NCI-H2227 (cell line): Measurements from ENCODE around the gene LRP8.
A peak's percentile ranks its signal among the peaks of the same experiment; 100 is the strongest.

ENCODE experiments used
- DNase-seq: peaks from one replicate; lab custom pipeline; 2025; ENCODE audit not compliant: unreplicated experiment; lab: John Stamatoyannopoulos, UW

Gene LRP8

DNA sequence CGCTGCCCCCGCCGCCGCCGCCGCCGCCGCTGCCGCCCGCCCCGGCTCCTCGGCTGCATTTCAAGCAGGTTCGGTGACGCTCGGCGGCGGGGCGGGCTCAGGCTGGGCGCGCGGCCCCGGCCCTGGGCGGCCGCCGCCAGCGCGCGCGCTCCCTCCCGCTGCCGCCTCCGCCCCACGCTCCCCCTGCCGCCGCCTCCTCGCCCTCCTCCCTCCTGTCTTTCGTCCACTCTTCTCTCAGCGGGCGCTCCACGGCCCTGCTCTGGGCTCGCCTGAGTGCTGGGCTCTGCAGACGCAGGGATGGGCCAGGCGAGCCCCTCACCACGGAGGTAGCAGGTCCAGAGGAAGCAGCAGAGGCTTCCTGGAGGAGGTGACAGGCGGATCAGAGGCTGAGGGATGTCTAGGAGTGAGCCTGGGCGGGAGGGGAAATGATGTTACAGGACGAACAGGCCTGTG lies at the start of gene LRP8:
TSS of gene LRP8 (minus strand) at position 62 of the 453 bp plus-strand sequence. CDS start 158 bp downstream, outside the sequence.
- DNase-seq = peak; percentile 84

DNA sequence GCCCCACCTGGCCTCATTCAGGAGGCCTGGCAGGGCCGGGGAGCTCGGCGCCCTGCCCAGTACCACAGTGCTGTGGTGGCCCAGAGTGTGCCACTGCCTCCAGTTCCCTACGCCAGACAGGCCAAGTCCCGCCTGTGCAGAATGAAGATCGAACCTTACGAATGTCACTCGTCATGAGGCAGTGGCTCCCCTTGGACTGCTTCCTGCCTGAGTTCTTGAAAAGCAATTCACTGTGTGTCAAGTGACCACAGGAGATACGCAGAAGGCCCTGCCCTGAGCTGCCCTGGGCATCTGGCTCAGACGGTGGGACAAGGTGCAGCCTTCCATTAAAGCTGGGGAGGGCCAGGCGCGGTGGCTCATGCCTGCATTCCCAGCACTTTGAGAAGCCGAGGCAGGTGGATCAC lies 49.6 kb upstream of the LRP8 start:
- no peak for DNase-seq

DNA sequence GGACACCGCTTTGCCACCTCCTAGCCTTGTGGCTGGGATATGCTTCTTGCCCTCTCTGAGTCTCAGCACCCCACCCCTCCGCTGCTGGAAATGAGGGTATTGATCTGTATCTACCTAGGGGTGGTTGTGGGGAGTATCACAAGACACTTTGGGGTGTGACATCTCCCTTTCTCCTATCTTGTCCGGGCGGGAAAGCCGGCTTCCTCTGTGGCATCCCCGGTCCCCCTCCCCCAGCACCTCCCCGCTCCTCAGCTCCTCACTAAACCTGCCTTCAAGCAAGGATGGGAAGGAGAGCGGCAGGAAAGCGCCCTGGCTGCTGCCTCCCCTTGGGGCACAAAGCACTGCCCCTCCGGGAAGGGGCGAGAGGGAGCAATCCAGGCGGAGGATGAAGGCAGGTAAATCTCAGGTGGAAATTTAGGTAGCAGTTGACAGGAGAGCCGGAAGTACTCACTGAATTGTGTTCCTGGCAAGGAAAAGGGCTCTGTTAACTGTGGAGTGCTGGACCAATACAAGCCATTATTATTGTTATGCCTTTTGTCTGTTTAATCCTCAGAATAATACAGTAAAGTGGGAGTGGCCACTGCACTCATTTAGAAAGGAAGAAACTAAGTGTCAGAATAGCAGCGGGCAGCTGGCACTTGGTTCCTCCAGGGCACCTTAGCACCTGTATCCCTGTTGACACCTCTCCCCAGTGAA lies 49.0 kb upstream of the LRP8 start:
- DNase-seq = no peak

GRCh38 chr1:53376041-53376461 lies 48.2 kb upstream of the LRP8 start:
- peak; percentile 25 for DNase-seq

DNA sequence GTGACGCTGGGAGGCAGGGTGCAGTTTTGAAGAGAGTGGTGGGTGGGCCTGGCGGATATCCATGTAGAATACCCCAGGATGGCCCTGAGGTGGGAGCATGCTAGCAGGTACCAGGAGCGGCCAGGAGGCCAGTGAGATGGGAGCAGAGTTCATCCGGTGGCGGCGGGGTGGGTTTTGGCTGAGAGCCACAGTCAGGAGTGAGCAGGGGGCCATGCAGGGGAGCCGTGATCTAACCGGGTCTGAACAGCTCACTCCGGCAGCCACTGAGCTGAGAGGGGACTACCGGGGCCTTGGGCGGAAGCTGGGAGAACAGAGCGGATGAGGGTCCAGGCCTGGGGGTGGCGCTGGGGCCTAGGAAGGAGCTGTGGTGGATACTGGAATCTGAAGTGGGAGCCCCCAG lies 47.6 kb upstream of the LRP8 start:
- DNase-seq = no peak

DNA sequence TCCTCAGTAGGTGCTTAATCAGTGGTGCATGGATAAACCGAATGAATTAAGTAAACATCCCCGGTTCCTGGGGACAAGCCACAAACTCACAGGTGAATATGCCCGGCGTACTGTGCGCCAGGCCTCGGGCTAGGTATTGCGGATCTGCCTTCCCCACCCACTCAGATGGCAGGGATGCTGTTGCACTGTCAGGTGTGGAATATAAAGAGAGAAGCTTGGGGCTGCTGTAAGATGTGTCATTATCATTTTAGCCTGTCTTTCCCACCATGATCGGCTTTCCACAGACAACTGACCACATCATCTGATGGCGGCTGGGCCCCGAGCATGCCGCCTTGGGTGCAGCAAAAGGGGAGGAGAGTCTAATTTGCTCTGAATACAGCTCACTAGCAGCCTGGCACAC lies 45.4 kb upstream of the LRP8 start:
- no peak for DNase-seq

- no peak for DNase-seq
Measured at GRCh38 chr1:53372501-53372951, 44.7 kb upstream of the LRP8 start.

DNA sequence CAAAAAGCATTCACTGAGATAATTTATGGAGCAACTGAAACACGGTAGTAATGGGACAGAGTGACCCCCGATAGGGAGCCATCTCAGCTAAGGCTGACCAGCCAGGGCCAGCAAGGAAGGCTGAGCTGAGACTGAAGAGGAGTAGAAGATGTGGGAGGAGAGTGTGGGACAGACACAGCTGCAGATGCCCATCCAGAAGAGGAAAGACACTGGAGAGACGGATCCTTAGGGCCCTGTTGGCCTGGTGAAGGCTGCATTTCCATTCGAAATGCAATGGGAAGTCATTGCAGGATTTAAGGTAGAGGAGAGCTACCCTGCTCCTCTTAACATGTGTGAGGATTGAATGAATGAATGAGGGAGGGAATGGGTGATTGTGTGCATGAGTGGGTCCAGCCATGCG lies 44.0 kb upstream of the LRP8 start:
- DNase-seq = no peak

DNA sequence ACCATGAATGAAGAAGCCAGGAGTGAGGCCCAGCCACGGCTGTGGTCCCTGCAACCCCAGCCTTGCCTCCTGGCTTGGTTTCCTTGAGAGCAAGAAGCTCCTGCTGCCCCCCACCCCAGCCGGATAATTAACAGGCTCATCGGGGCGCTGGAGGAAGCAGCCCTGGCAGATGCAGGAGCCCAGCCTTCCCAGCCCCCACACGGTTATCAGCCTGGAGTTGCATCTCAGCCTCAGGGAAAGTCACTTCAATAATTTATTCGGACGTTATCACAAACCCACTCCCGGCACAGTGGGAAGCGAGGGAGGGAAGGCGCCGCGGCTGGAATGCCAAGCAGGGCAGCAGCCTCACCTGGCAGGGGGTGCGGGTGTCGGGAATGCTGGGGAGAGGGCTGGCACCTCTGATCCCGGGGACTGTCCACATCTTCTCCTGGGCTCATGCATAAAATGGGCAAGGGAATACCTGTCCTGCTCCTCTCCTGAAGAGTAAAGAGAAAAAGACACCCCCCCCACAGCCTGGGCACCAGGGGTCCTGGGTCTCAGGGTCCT lies 43.3 kb upstream of the LRP8 start:
- DNase-seq = no peak

- no peak for DNase-seq
Measured at GRCh38 chr1:53370369-53370961, 42.6 kb upstream of the LRP8 start.

DNA sequence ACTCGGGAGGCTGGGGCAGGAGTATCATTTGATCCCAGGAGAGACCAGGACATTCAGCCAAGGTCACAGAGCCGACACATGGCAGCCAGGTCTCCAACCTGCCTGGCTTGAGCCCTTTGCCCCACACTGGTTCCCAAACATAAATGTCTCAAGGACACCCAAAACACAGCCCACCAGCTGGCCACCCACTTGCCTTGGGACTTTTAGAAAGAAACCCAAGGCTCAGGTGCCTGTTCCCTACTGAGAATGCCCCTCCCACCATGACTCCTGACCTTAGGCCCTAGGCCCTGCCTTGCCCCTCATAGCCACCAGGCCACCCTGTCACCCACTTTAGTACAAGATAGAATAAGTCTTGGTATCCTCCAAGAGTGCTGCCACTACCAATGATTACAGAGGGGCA lies 41.9 kb upstream of the LRP8 start:
- DNase-seq = no peak

DNA sequence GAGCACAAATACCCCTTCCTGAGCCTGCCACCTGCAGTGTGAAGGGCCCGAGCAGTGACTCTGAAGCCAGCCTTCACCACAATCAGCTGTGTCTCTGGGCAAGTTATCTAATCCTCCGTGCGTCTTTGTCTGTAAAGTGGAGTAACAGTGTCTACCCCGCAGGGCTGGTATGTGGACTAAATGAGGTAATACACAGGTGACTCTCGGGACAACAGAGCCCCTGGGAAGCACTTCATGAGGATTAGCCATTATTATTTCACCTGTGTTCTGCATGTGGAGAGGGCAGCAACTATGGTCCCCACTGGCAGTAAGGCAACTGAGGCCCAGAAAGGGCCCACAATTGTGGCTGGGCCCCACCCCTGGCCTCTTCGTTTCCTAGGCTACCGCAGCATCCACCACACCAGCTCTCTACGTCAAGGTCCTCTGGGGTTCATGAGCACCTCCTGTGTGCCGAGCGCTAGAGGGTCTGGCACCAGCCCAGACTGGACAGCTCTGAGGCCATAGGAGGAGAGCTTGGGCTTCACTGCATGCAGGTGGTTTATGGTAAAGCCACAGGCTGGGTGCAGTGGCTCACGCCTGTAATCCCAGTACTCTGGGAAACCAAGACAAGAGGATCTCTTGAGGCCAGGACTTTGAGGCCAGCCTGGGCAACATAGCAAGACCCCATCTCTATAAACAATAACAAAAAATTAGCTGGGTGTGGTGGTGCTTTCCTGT lies 41.3 kb upstream of the LRP8 start:
- no peak for DNase-seq

DNA sequence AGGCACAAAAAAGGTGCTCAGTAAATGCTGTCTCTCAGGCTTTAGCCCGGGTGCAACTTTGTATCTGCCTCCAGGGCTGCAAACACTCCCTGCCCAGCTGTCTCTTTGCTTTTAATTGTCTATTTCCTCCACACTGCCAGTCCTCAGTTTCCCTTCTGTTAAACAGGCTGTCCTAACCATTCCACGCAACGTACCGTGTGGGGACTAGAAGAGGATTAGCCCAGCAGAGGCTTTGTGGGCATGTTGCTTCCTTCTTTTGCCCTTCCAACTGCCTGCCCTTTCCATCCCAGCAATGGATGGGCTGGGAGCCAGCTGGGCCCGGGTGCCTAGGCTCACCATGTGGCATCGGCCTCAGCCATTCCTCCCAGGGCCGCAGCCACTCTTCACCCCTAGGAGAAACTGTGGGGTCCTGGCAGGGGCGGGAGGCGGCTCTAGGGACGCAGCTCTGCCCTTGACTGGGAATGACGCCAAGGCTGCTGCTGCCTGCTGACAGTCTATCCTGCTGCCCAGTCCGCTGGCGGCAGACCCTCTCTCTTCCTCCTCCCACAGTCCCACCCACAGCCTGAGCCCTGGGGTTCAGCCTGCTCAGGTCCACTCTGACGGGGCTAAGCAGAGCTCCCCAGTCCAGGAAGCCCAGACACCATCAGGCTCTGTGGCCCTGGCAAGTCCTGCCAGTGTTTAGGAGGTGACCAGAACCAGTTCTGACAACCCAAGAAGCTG lies 40.6 kb upstream of the LRP8 start:
- peak; percentile 20 for DNase-seq

DNA sequence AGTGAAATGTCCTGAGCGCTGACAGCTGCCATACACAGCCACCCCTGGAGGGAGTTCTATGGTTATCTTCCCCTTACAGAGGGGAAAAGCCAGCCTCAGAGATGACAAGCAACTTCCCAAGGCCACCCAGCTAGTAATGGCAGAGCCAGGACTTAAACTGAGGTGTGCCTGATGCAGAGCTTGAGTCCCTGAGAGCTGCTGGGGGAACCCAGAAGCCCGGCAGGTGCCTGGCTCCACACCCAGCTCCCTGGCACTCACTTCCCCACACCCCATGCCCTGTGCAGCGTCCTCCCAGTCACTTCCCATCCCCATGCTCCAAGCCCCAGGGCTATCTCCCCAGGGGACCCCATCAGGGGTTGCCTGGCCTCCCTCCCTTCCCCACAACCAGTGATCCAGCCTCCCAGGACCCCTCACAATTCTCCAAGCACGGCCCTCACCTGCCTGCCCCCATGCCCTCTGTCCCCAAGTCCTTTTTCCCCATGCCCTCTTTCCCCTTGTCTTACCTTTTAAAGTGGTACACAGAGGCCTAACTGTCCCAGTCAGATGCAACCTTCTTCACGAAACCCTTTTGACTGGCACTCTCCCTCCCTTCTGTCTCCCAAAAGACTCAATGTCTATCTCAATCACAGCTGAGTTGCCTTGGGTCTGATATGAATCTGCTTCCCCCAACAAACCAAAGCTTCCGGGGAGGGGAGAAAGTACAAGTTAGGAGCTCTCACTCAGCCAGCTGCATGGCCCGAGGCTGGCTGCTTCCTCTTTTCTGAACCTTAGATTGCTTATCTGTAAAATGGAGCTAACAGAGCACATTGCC lies 39.8 kb upstream of the LRP8 start:
- DNase-seq = no peak

DNA sequence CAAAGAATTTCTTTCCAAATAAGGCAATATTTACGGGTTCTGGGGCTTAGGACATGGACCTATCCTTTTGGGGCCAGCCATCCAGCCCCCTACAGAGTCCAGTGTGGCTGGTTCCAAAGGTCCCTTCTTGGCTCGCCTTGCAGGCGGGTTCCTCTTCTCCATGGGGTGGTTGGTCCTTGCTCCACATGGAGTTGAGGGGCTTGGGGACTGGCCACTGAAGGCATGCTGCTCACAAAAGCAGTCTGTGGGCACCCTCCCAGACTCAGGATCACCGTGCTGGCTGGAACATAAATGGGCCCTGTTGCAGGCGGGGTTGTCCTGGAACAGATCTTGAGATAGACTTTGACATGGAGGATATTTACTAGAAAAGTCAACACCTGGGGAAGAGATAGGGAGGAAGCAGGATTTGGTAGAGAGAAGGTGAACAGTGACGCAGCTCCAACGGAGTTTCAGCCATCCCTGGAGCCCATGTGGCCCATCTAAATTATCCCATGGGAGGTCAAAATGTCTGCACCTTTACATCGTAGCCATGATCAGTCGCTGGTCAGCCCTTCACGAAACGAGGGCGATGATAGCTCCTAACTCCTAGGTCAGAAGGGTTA lies 39.1 kb upstream of the LRP8 start:
- DNase-seq = no peak

DNA sequence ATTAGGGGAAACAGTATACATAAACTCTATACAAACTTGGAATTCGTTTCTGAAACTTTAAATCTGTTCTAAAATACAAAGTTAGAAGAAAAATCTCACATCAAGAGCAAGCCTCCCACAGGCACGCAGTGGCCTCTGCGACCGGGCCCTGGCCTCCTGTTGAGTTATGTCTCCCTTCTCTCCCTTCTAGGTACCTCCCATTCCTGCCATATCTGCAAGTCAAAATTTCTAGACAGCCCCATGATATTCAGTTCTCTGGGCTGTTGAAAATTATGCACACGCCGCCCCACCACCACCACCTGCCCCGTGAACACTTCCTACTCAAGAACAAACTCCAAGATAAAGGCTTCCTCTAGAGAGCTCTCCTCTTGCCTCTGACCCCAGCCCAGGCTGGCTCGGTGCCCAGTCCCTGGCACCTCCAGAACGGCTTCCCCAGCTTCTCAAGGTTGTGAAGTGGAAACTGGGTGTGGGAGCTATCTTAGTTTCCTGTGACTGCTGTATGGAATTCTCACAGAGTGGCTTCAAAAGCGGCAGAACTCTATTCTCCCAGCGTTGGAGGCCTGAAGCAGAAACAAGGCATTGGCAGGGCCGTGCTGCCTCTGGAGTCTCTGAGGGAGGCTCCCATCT lies 37.7 kb upstream of the LRP8 start:
- peak; percentile 10 for DNase-seq

GRCh38 chr1:53362851-53363642 lies 35.2 kb upstream of the LRP8 start:
- no peak for DNase-seq

DNA sequence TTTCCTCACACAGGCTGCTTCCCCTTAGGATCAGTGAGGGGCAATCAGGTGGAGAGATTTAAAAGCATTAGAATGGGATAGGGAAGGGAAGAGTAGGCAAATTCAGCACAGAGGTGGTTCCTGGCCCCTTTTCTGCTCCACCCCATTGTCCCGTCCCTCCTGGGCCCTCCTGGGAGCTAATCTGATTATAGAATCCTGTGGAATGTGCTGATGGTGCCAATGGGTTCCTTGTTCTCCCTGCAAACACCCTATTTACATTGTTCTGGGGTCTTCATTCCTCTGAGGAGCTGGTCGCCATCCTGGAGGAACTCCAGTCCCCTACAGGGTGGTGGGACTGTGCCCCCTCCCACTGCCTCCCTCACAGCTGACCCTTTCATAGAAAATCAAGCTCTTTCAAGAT lies 34.4 kb upstream of the LRP8 start:
- no peak for DNase-seq

DNA sequence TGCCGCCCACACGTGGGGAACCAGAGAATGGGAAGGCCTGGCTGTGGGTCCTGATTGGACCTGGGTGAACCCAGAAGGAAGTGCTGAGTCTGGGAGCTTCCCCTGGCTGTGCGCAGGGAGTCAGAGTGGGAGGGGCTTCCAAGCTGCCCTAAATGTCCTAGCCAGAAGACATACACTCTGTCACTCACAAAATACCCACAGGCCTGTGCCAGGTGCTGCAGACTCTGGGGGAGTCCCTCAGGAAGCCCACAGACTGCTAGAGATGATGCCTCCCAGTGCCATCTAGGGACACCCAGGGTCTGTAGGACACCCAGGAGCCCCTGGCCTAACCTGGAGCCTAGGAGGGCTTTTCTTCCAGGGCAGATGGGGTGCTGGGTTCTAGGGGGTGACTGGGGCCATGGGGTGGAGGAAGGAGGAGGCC lies 33.7 kb upstream of the LRP8 start:
- DNase-seq = no peak
